GM23338 (cell line): ENCODE measurements around the gene UPK1B. TPM values are rescaled to one million over a fixed set of nuclear protein-coding genes. Genes with fewer than 3 reads are reported as not detected.

Experiments used
- ATAC-seq: fragments of 200-7000 bp; cut with Tn5 transposase; 3 replicates; pipeline ENCODE4 v1.9.1; 2020
- DNase-seq: peaks from one replicate; pipeline ENCODE4 v3.0.0-alpha.2; 2015; ENCODE audit warnings: low spot score
- H2AFZ ChIP-seq: fragments of 200-600 bp; sonication (generic); 2 replicates; pipeline ENCODE4 v1.8.0; 2016; ENCODE audit warnings: antibody characterized with exemption, mild to moderate bottlenecking, moderate library complexity
- H3F3A ChIP-seq: fragments of 200-600 bp; sonication (generic); replicated peaks from 2 replicates; pipeline ENCODE4 v1.8.0; 2017; ENCODE audit warnings: antibody characterized with exemption, mixed run types, low read depth
- H3K27ac ChIP-seq: fragments of 200-600 bp; sonication (generic); 2 replicates; pipeline ENCODE4 v1.6.1; 2016; ENCODE audit warnings: low read depth
- H3K27me3 ChIP-seq: fragments of 200-600 bp; sonication (generic); 2 replicates; pipeline ENCODE4 v1.8.0; 2016; ENCODE audit warnings: mild to moderate bottlenecking, mixed run types, moderate library complexity; ENCODE audit not compliant: insufficient read depth
- H3K36me3 ChIP-seq: fragments of 200-600 bp; sonication (generic); 2 replicates; pipeline ENCODE4 v1.8.0; 2016; ENCODE audit warnings: mild to moderate bottlenecking; ENCODE audit not compliant: insufficient read depth
- H3K4me1 ChIP-seq: fragments of 200-600 bp; sonication (generic); 2 replicates; pipeline ENCODE4 v1.8.0; 2016; ENCODE audit warnings: mild to moderate bottlenecking, moderate library complexity; ENCODE audit not compliant: insufficient read depth
- H3K4me2 ChIP-seq: fragments of 200-600 bp; sonication (generic); 2 replicates; pipeline ENCODE4 v1.7.1; 2017; ENCODE audit warnings: mixed run types
- H3K4me3 ChIP-seq: fragments of 200-600 bp; sonication (generic); 2 replicates; pipeline ENCODE4 v1.6.1; 2016; ENCODE audit warnings: mixed run types
- H3K79me2 ChIP-seq: fragments of 200-600 bp; sonication (generic); replicated peaks from 2 replicates; pipeline ENCODE4 v1.8.0; 2017; ENCODE audit warnings: mild to moderate bottlenecking; ENCODE audit not compliant: insufficient read depth
- H3K9me2 ChIP-seq: fragments of 200-600 bp; sonication (generic); 2 replicates; pipeline ENCODE4 v1.8.0; 2017; ENCODE audit not compliant: insufficient read depth
- H4K20me1 ChIP-seq: fragments of 200-600 bp; sonication (generic); replicated peaks from 2 replicates; pipeline ENCODE4 v1.8.0; 2017; ENCODE audit warnings: mild to moderate bottlenecking; ENCODE audit not compliant: insufficient read depth
- H3K27ac Mint-ChIP-seq: 2 replicates; pipeline ENCODE4 v1.8.0; 2020; ENCODE audit warnings: inconsistent platforms, mild to moderate bottlenecking, moderate library complexity, mixed read lengths
- H3K27me3 Mint-ChIP-seq: 3 replicates; pipeline ENCODE4 v1.8.0; 2022; ENCODE audit warnings: low read depth, mild to moderate bottlenecking, moderate library complexity, mixed read lengths, inconsistent platforms; ENCODE audit not compliant: insufficient read depth, poor library complexity
- H3K36me3 Mint-ChIP-seq: 3 replicates; pipeline ENCODE4 v1.8.0; 2021; ENCODE audit warnings: low read depth, mild to moderate bottlenecking, inconsistent platforms, moderate library complexity, mixed read lengths
- H3K4me1 Mint-ChIP-seq: 3 replicates; pipeline ENCODE4 v1.8.0; 2020; ENCODE audit warnings: mild to moderate bottlenecking, inconsistent platforms, mixed read lengths
- H3K4me3 Mint-ChIP-seq: 3 replicates; pipeline ENCODE4 v1.8.0; 2021; ENCODE audit warnings: moderate library complexity, mild to moderate bottlenecking, inconsistent platforms, mixed read lengths
- H3K9me3 Mint-ChIP-seq: 3 replicates; pipeline ENCODE4 v1.8.0; 2020; ENCODE audit warnings: moderate library complexity, mild to moderate bottlenecking, inconsistent platforms, mixed read lengths
- CREB1 ChIP-seq: fragments of 250-450 bp; sonication (Bioruptor Pico); IDR thresholded peaks from 2 replicates; pipeline ENCODE4 v1.5.0; 2020; ENCODE audit warnings: low read depth, mild to moderate bottlenecking, moderate library complexity
- EZH2 ChIP-seq: fragments of 200-600 bp; sonication (generic); IDR thresholded peaks from one replicate; pipeline ENCODE4 v1.8.0; 2017; ENCODE audit warnings: antibody characterized with exemption, mild to moderate bottlenecking, low read depth; ENCODE audit not compliant: unreplicated experiment
- NANOG ChIP-seq: IDR thresholded peaks from 2 replicates; pipeline ENCODE4 v1.6.1; 2016; ENCODE audit warnings: antibody characterized with exemption, borderline replicate concordance
- POLR2AphosphoS5 ChIP-seq: IDR thresholded peaks from 2 replicates; pipeline ENCODE4 v1.6.1; 2016; ENCODE audit warnings: antibody characterized with exemption, low read depth
- ZNF114 ChIP-seq: fragments of 250-450 bp; sonication (Bioruptor Pico); IDR thresholded peaks from 2 replicates; pipeline ENCODE4 v1.5.0; 2020; ENCODE audit warnings: mild to moderate bottlenecking, moderate library complexity
- ZNF331 ChIP-seq: fragments of 250-450 bp; sonication (Bioruptor Pico); IDR thresholded peaks from 2 replicates; pipeline ENCODE4 v1.5.0; 2020; ENCODE audit warnings: low read depth, mild to moderate bottlenecking, moderate library complexity
- polyA plus RNA-seq: library from polyadenylated mRNA; unstranded; fragments of >200 nt; fragmentation: Nextera tagmentation; extraction: Ambion mirVana; gene quantifications from 2 replicates; pipeline ENCODE4 v1.2.1, GENCODE V29; 2016
- total RNA-seq: library from RNA; depleted of rRNA; stranded (reverse); fragments of >200 nt; shearing (Covaris generic); gene quantifications from 2 replicates; pipeline ENCODE4 v1.2.3, GENCODE V29; 2014
- TF ChIP-seq, protein P1 (sequence below): fragments of 250-450 bp; sonication (Bioruptor Pico); IDR thresholded peaks from 2 replicates; pipeline ENCODE4 v1.5.0; 2020; ENCODE audit warnings: mild to moderate bottlenecking, moderate library complexity
- TF ChIP-seq, protein P2 (sequence below): IDR thresholded peaks from 2 replicates; pipeline ENCODE4 v1.6.1; 2016; ENCODE audit warnings: antibody characterized with exemption
- TF ChIP-seq, protein P3 (sequence below): IDR thresholded peaks from one replicate; pipeline ENCODE4 v1.6.1; 2018; ENCODE audit warnings: antibody characterized with exemption; ENCODE audit not compliant: unreplicated experiment

Gene UPK1B
- total and polyA plus RNA-seq, 2 experiments from 2014 or later: 0.39 to 0.66 TPM

DNA sequence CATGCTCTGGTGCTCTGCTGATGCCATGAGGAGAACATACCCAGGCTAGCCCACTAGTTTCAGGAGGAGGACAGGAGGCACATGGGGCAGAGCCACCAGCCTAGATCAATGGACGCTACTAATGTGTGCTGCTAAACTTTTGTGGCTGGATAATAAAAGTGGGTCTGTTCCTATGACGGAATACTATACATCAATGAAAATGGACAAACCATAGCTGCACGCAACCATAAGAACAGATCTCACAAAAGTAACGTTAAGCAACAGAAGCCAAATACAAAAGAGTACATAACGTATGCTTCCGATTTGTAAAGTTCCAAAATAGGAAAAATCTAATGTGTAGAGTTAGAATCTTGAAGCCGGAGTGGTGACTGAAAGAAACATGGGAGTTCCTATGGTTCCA lies 55.8 kb downstream of the UPK1B start (continued):
- TF ChIP-seq, protein P1, sequence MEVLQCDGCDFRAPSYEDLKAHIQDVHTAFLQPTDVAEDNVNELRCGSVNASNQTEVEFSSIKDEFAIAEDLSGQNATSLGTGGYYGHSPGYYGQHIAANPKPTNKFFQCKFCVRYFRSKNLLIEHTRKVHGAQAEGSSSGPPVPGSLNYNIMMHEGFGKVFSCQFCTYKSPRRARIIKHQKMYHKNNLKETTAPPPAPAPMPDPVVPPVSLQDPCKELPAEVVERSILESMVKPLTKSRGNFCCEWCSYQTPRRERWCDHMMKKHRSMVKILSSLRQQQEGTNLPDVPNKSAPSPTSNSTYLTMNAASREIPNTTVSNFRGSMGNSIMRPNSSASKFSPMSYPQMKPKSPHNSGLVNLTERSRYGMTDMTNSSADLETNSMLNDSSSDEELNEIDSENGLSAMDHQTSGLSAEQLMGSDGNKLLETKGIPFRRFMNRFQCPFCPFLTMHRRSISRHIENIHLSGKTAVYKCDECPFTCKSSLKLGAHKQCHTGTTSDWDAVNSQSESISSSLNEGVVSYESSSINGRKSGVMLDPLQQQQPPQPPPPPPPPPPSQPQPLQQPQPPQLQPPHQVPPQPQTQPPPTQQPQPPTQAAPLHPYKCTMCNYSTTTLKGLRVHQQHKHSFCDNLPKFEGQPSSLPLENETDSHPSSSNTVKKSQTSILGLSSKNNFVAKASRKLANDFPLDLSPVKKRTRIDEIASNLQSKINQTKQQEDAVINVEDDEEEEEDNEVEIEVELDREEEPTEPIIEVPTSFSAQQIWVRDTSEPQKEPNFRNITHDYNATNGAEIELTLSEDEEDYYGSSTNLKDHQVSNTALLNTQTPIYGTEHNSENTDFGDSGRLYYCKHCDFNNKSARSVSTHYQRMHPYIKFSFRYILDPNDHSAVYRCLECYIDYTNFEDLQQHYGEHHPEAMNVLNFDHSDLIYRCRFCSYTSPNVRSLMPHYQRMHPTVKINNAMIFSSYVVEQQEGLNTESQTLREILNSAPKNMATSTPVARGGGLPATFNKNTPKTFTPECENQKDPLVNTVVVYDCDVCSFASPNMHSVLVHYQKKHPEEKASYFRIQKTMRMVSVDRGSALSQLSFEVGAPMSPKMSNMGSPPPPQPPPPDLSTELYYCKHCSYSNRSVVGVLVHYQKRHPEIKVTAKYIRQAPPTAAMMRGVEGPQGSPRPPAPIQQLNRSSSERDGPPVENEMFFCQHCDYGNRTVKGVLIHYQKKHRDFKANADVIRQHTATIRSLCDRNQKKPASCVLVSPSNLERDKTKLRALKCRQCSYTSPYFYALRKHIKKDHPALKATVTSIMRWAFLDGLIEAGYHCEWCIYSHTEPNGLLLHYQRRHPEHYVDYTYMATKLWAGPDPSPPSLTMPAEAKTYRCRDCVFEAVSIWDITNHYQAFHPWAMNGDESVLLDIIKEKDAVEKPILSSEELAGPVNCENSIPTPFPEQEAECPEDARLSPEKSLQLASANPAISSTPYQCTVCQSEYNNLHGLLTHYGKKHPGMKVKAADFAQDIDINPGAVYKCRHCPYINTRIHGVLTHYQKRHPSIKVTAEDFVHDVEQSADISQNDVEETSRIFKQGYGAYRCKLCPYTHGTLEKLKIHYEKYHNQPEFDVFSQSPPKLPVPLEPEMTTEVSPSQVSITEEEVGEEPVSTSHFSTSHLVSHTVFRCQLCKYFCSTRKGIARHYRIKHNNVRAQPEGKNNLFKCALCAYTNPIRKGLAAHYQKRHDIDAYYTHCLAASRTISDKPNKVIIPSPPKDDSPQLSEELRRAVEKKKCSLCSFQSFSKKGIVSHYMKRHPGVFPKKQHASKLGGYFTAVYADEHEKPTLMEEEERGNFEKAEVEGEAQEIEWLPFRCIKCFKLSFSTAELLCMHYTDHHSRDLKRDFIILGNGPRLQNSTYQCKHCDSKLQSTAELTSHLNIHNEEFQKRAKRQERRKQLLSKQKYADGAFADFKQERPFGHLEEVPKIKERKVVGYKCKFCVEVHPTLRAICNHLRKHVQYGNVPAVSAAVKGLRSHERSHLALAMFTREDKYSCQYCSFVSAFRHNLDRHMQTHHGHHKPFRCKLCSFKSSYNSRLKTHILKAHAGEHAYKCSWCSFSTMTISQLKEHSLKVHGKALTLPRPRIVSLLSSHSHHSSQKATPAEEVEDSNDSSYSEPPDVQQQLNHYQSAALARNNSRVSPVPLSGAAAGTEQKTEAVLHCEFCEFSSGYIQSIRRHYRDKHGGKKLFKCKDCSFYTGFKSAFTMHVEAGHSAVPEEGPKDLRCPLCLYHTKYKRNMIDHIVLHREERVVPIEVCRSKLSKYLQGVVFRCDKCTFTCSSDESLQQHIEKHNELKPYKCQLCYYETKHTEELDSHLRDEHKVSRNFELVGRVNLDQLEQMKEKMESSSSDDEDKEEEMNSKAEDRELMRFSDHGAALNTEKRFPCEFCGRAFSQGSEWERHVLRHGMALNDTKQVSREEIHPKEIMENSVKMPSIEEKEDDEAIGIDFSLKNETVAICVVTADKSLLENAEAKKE (CRISPR knock-in tag): no peak
- TF ChIP-seq ZNF114 (CRISPR knock-in tag): no peak
- TF ChIP-seq POLR2AphosphoS5: no peak
- no peak for TF ChIP-seq CREB1 (CRISPR knock-in tag)

DNA sequence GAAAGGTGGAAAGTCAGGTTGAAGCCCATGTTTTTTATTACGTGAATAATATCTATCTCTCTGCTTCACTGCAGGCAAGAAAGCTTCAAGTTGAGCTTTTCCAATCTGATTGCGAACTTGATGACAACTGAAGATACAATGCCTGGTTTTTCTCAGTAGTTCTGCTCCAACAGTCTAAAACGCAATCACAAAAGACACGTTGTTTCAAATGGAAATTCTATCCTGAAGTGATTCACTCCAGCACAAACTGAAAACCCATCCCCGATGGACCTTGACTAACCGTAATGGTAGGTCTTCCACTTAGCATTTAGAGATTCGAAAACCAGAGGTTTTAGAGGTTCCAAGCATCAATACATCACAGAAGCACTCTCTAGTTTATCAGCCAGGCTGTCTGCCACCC lies 56.7 kb downstream of the UPK1B start:
- H3K36me3 Mint-ChIP-seq: peaks cover 63% of the 10 kb centered on the region
- H3K4me1 Mint-ChIP-seq: peaks cover 2% of the 10 kb centered on the region; the same call in 1 of the 3 replicates
- DNase-seq (no peak), ATAC-seq (no peak)
- no peaks in the 10 kb centered on the region for H3K4me1 ChIP-seq
- no peak overlapping the region for H2AFZ ChIP-seq
- no peaks in the 10 kb centered on the region for H3K27me3 Mint-ChIP-seq
- no peaks in the 10 kb centered on the region for H3K9me2 ChIP-seq
- no peak overlapping the region for H3K4me3 Mint-ChIP-seq
- no peak overlapping the region for H3K4me3 ChIP-seq
- H3K27ac Mint-ChIP-seq: no peak overlapping the region
- peaks cover 32% of the 10 kb centered on the region for H3K79me2 ChIP-seq
- H3K36me3 ChIP-seq: peaks cover 70% of the 10 kb centered on the region
- no peaks in the 10 kb centered on the region for H3K9me3 Mint-ChIP-seq
- no peak overlapping the region for H3K4me2 ChIP-seq
- H3K27me3 ChIP-seq: no peaks in the 10 kb centered on the region
- peaks cover 8% of the 10 kb centered on the region for H4K20me1 ChIP-seq
- H3K27ac ChIP-seq: no peak overlapping the region
- no peaks in the 10 kb centered on the region for H3F3A ChIP-seq
- TF ChIP-seq, protein P2, sequence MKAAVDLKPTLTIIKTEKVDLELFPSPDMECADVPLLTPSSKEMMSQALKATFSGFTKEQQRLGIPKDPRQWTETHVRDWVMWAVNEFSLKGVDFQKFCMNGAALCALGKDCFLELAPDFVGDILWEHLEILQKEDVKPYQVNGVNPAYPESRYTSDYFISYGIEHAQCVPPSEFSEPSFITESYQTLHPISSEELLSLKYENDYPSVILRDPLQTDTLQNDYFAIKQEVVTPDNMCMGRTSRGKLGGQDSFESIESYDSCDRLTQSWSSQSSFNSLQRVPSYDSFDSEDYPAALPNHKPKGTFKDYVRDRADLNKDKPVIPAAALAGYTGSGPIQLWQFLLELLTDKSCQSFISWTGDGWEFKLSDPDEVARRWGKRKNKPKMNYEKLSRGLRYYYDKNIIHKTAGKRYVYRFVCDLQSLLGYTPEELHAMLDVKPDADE: no peak
- TF ChIP-seq, protein P3, sequence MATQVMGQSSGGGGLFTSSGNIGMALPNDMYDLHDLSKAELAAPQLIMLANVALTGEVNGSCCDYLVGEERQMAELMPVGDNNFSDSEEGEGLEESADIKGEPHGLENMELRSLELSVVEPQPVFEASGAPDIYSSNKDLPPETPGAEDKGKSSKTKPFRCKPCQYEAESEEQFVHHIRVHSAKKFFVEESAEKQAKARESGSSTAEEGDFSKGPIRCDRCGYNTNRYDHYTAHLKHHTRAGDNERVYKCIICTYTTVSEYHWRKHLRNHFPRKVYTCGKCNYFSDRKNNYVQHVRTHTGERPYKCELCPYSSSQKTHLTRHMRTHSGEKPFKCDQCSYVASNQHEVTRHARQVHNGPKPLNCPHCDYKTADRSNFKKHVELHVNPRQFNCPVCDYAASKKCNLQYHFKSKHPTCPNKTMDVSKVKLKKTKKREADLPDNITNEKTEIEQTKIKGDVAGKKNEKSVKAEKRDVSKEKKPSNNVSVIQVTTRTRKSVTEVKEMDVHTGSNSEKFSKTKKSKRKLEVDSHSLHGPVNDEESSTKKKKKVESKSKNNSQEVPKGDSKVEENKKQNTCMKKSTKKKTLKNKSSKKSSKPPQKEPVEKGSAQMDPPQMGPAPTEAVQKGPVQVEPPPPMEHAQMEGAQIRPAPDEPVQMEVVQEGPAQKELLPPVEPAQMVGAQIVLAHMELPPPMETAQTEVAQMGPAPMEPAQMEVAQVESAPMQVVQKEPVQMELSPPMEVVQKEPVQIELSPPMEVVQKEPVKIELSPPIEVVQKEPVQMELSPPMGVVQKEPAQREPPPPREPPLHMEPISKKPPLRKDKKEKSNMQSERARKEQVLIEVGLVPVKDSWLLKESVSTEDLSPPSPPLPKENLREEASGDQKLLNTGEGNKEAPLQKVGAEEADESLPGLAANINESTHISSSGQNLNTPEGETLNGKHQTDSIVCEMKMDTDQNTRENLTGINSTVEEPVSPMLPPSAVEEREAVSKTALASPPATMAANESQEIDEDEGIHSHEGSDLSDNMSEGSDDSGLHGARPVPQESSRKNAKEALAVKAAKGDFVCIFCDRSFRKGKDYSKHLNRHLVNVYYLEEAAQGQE: no peak
- TF ChIP-seq POLR2AphosphoS5 (no peak), EZH2 (no peak), ZNF331 (no peak), NANOG (no peak)
